Breast epithelium (tissue), 4 donors: ENCODE measurements around the gene GGTA1. TPM values are rescaled to one million over a fixed set of nuclear protein-coding genes. Genes with fewer than 3 reads are reported as not detected.
A peak's percentile ranks its signal among the peaks of the same experiment; 100 is the strongest.

Source experiments
- DNase-seq, 2 donors: peaks; one replicate each; pipeline ENCODE4 v3.0.0-alpha.2; 2019; ENCODE audit warnings: low spot score in 2 of 2
- H3K27ac ChIP-seq, 2 donors: fragments of 200-600 bp; sonication (generic) in 1 of 2; one replicate each; pipeline ENCODE4 v1.5.1; 2016 to 2019; ENCODE audit warnings: mild to moderate bottlenecking in 1 of 2
- H3K27me3 ChIP-seq, 2 donors: fragments of 200-600 bp; sonication (generic) in 1 of 2; one replicate each; pipeline versions ENCODE4 v1.5.1 to v1.6.0; 2017 to 2019; ENCODE audit warnings: control low read depth in 1 of 2, mild to moderate bottlenecking in 1 of 2
- H3K36me3 ChIP-seq: fragments of 200-600 bp; one replicate; pipeline ENCODE4 v1.5.1; 2019
- H3K4me1 ChIP-seq, 2 donors: fragments of 200-600 bp; sonication (generic); one replicate each; pipeline ENCODE4 v1.5.1; 2016 to 2019; ENCODE audit warnings: control low read depth in 1 of 2
- H3K4me3 ChIP-seq, 3 donors: fragments of 200-600 bp; sonication (generic); 1 replicate in 2 of 3; 2 replicates in 1 of 3; pipeline ENCODE4 v1.5.1; 2016 to 2019; ENCODE audit warnings: mild to moderate bottlenecking in 3 of 3, moderate library complexity in 2 of 3
- H3K9me3 ChIP-seq, 2 donors: fragments of 200-600 bp; sonication (generic) in 1 of 2; one replicate each; pipeline ENCODE4 v1.5.1; 2016 to 2019; ENCODE audit warnings: control low read depth in 1 of 2
- POLR2A ChIP-seq: fragments of 450-650 bp; IDR thresholded peaks from one replicate; pipeline ENCODE4 v1.6.1; 2016; ENCODE audit warnings: antibody characterized with exemption, mild to moderate bottlenecking, moderate library complexity
- POLR2AphosphoS5 ChIP-seq, 3 donors: sonication (generic); formaldehyde crosslinking; IDR thresholded peaks; one replicate each; pipeline ENCODE4 v1.6.1; 2017; ENCODE audit warnings: antibody characterized with exemption in 3 of 3
- intact Hi-C: fragments of 100-400 bp; cut with DNase I; formaldehyde crosslinking; loops from one replicate; pipeline ENCODE4 v1.15.1; 2023; ENCODE audit warnings: low total_unique reads
- total RNA-seq, 3 donors: library from RNA; depleted of rRNA; stranded (reverse); fragments of >200 nt; gene quantifications; one replicate each; pipeline ENCODE4 v1.1.0, GENCODE V29; 2016
- TF ChIP-seq, protein P1 (sequence below), 3 donors: fragments of 450-650 bp; IDR thresholded peaks; one replicate each; pipeline ENCODE4 v1.5.1; 2016 to 2017; ENCODE audit warnings: antibody characterized with exemption in 3 of 3, mild to moderate bottlenecking in 3 of 3, moderate library complexity in 3 of 3

The GGTA1 gene
- total RNA-seq, 3 donors from 2014 or later, result 6.2 to 29.6 (median 11.4) TPM

DNA sequence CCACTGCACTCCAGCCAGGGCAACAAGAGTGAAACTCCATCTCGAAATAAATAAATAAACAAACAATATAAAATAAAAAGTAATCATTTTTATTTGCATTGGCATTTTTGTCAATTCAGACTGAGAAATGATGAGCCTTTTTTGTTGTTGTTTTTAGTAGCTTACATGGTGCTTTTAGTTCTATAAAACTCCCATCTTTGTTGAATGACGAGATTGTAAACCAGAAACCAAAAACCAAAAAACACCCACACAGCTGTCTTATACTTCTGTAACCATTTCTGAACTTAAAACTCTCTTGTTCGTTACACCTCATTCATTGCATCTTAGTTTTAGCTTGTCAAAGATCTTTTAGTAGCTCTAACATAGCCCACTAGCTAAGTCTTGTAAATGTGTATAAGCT is 44.7 kb downstream of the GGTA1 start:
- DNase-seq, result no peak
- intact Hi-C loops, result no loop called here
- Histone ChIP-seq H3K4me3 (no peak overlapping the region), H3K36me3 (no peaks in the 10 kb centered on the region), H3K27ac (no peak overlapping the region), H3K9me3 (no peaks in the 10 kb centered on the region), H3K4me1 (no peaks in the 10 kb centered on the region), H3K27me3 (no peaks in the 10 kb centered on the region)
- TF ChIP-seq POLR2A (no peak), POLR2AphosphoS5 (IDR thresholded peaks at IDR 0.05) (no peak)
- TF ChIP-seq, protein P1, sequence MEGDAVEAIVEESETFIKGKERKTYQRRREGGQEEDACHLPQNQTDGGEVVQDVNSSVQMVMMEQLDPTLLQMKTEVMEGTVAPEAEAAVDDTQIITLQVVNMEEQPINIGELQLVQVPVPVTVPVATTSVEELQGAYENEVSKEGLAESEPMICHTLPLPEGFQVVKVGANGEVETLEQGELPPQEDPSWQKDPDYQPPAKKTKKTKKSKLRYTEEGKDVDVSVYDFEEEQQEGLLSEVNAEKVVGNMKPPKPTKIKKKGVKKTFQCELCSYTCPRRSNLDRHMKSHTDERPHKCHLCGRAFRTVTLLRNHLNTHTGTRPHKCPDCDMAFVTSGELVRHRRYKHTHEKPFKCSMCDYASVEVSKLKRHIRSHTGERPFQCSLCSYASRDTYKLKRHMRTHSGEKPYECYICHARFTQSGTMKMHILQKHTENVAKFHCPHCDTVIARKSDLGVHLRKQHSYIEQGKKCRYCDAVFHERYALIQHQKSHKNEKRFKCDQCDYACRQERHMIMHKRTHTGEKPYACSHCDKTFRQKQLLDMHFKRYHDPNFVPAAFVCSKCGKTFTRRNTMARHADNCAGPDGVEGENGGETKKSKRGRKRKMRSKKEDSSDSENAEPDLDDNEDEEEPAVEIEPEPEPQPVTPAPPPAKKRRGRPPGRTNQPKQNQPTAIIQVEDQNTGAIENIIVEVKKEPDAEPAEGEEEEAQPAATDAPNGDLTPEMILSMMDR (IDR thresholded peaks at IDR 0.05), result no peak

DNA sequence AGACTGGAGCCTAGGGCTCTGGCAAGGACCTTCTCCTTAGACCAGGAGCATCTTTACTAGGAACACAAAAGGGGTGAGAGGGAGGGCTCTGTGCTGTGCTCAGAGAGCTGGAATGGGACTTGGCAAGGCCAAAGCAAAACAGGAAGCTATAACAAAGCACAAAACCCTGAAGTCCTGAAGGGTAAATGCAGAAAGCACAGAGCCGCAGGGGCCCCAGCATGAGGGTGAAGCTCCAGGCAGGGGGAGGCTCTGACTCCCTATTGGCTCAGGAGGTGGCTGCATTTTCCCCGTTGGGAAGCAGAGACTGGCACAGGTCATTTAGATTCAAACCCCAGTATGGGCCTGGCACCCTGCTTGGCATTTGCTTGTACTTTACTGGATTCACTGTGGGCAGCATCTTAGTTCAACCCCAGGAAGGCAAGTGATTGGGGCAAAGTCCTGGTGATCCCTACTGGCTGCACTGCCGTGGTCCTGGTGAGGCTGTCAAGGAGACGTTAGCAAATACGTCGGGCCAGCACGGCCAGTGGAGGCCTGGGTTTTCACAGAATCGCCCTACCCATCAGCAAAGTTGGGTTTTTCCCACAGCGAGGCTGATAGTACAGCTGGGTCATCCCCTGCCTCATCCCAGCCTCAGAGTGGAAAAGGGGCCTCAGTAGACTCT is 46.3 kb downstream of the GGTA1 start:
- DNase-seq, result no peak

DNA sequence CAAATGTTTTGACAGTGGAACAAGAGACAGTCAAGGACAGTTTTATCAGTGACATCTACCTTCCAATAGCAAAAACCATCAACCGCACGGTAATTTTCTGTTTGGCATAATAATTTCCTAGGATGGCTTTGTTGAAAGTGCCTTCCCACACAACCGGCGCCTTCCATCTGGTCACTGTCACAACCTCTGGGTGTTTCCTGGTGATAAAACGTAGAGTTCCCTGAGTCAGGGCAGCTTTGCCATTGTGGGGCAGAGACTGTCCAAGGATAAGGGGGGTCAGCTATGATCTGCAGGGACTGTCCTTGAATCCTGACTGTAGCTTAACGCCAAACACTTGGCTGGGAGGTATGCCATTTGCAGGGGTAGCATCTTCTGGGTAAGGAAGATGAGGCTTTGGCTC is 47.6 kb downstream of the GGTA1 start:
- TF ChIP-seq, protein P1 (IDR thresholded peaks at IDR 0.05), result no peak
- no peak for TF ChIP-seq POLR2A
- H3K27me3 ChIP-seq, result no peaks in the 10 kb centered on the region
- no peaks in the 10 kb centered on the region for H3K9me3 ChIP-seq
- no peak overlapping the region for H3K27ac ChIP-seq
- no peak for DNase-seq
- no peak overlapping the region for H3K4me3 ChIP-seq
- intact Hi-C loops, result no loop called here
- no peaks in the 10 kb centered on the region for H3K36me3 ChIP-seq
- no peaks in the 10 kb centered on the region for H3K4me1 ChIP-seq

More for the DNA sequence above, 46.3 kb downstream of the GGTA1 start:
- no peaks in the 10 kb centered on the region for H3K9me3 ChIP-seq
- TF ChIP-seq, protein P1 (IDR thresholded peaks at IDR 0.05), result no peak
- TF ChIP-seq POLR2AphosphoS5 (IDR thresholded peaks at IDR 0.05), result no peak
- no peak for TF ChIP-seq POLR2A
- no peaks in the 10 kb centered on the region for H3K4me1 ChIP-seq
- no peaks in the 10 kb centered on the region for H3K27me3 ChIP-seq
- no peak overlapping the region for H3K4me3 ChIP-seq
- intact Hi-C loops, result no loop called here
- no peaks in the 10 kb centered on the region for H3K36me3 ChIP-seq
- no peak overlapping the region for H3K27ac ChIP-seq

DNA sequence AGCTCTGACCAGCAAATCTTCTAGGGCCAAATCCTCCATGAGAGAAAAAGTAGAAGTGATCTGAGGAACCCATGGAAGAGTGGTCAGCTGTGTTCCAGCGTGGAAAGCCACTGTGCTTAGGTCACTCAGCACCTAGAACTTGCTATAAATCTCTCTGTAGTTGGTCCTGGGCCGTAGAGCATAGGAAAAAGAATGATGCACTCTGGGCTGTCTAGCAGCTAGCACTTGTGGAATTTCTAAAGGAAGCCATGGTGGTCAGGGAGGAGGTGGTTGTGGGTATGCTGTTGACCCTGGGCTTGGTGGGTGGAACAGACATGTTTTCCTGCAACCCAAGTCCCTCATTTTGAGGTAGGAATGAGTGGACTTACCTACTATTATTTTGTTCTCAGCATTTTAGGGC is 48.1 kb downstream of the GGTA1 start:
- H3K9me3 ChIP-seq, result no peaks in the 10 kb centered on the region
- no peaks in the 10 kb centered on the region for H3K4me1 ChIP-seq
- no peaks in the 10 kb centered on the region for H3K27me3 ChIP-seq
- H3K36me3 ChIP-seq, result no peaks in the 10 kb centered on the region
- DNase-seq, result no peak
- no peak overlapping the region for H3K4me3 ChIP-seq
- intact Hi-C loops, result no loop called here
- TF ChIP-seq, protein P1 (IDR thresholded peaks at IDR 0.05), result no peak
- TF ChIP-seq POLR2A, result no peak
- no peak for TF ChIP-seq POLR2AphosphoS5 (IDR thresholded peaks at IDR 0.05)
- no peak overlapping the region for H3K27ac ChIP-seq

DNA sequence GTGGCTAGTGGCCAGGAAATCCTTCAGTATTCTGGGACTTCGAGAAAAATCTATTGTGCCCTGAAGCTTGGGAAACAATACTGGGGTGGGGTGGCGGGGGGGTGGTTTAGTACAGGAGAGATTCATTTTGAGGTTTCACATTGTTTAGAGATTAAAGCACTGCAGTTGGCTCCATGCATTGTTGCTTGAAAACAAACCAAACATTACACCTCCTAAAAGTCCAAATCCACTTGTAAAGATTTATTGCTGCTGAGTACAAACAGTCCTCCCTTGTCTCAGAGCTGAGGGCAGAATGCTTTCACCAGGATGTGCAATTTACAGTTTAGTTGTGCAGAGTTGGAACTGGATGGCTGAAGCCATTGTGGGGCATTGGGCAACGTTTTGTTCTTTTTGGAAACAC is 49.4 kb downstream of the GGTA1 start:
- peak in 1 of 2 donors; percentile 32 for DNase-seq
- H3K27me3 ChIP-seq, result no peaks in the 10 kb centered on the region
- TF ChIP-seq POLR2AphosphoS5 (IDR thresholded peaks at IDR 0.05) (no peak), POLR2A (no peak)
- TF ChIP-seq, protein P1 (IDR thresholded peaks at IDR 0.05), result no peak
- no peaks in the 10 kb centered on the region for H3K36me3 ChIP-seq
- no peak overlapping the region for H3K4me3 ChIP-seq
- no peak overlapping the region for H3K27ac ChIP-seq
- intact Hi-C loops, result no loop called here
- H3K4me1 ChIP-seq, result no peaks in the 10 kb centered on the region
- no peaks in the 10 kb centered on the region for H3K9me3 ChIP-seq
